C4-2B (cell line): ENCODE data around the gene RAD18.

ENCODE experiments used
- CTCF ChIP-seq: fragments of 450-650 bp; conservative IDR thresholded peaks from 2 replicates; pipeline ENCODE4 v1.5.1; 2017; ENCODE audit warnings: mild to moderate bottlenecking
- ZFX ChIP-seq: fragments of 450-650 bp; IDR thresholded peaks from 2 replicates; pipeline ENCODE4 v1.6.1; 2017

GRCh38 chr3:8914491-8914890, 48.8 kb downstream of the RAD18 start:
- TF ChIP-seq CTCF = no peak
- no peak for TF ChIP-seq ZFX
